Gastrocnemius medialis (tissue), 4 donors: Measurements from ENCODE around the gene LRIG1.

Source experiments
- CTCF ChIP-seq, 5 experiments: fragments of 450-650 bp in 3 of 5; fragments of 200-600 bp in 2 of 5; sonication (generic) in 2 of 5; IDR thresholded peaks in 4 of 5; conservative IDR thresholded peaks in 1 of 5; 1 replicate in 4 of 5; 2 replicates in 1 of 5; pipeline ENCODE4 v1.5.1; 2016 to 2019; ENCODE audit warnings: antibody characterized with exemption in 5 of 5, mild to moderate bottlenecking in 3 of 5, moderate library complexity in 3 of 5
- POLR2A ChIP-seq, 2 donors: fragments of 450-650 bp; IDR thresholded peaks; one replicate each; pipeline ENCODE4 v1.6.1; 2017; ENCODE audit warnings: antibody characterized with exemption in 2 of 2, mild to moderate bottlenecking in 2 of 2, moderate library complexity in 2 of 2

GRCh38 chr3:66399529-66400232 is 101.1 kb downstream of the LRIG1 start:
- TF ChIP-seq POLR2A (IDR thresholded peaks at IDR 0.05) (no peak), CTCF (IDR thresholded peaks at IDR 0.05 in 4 of 5, conservative IDR thresholded peaks at IDR 0.05 in 1 of 5) (no peak)
